Chondrocyte (in vitro differentiated cells): ENCODE measurements around the gene RNF40. TPM values are rescaled to one million over a fixed set of nuclear protein-coding genes. Genes with fewer than 3 reads are reported as not detected.

Experiments used
- DNase-seq: peaks from one replicate; pipeline ENCODE4 v3.0.0; 2021; ENCODE audit warnings: mixed read lengths, low spot score
- H3K27ac Mint-ChIP-seq: one replicate; pipeline ENCODE4 v1.8.0; 2021; ENCODE audit warnings: mild to moderate bottlenecking, moderate library complexity, mixed read lengths; ENCODE audit not compliant: unreplicated experiment
- H3K27me3 Mint-ChIP-seq: 2 replicates; pipeline ENCODE4 v1.8.0; 2021; ENCODE audit warnings: low read depth, mixed read lengths
- H3K36me3 Mint-ChIP-seq: 2 replicates; pipeline ENCODE4 v1.8.0; 2021; ENCODE audit warnings: low read depth, mixed read lengths
- H3K4me1 Mint-ChIP-seq: 2 replicates; pipeline ENCODE4 v1.8.0; 2021; ENCODE audit warnings: low read depth, mild to moderate bottlenecking, mixed read lengths
- H3K4me3 Mint-ChIP-seq: one replicate; pipeline ENCODE4 v1.8.0; 2021; ENCODE audit warnings: mild to moderate bottlenecking, moderate library complexity, mixed read lengths; ENCODE audit not compliant: unreplicated experiment
- H3K9me3 Mint-ChIP-seq: 2 replicates; pipeline ENCODE4 v1.8.0; 2021; ENCODE audit warnings: low read depth, mixed read lengths
- total RNA-seq: library from RNA; stranded (reverse); gene quantifications from 3 replicates; pipeline ENCODE4 v1.2.1, GENCODE V29; 2021
- TF ChIP-seq, protein P1 (sequence below): fragments of 200-600 bp; sonication (generic); IDR thresholded peaks from 2 replicates; pipeline ENCODE4 v1.5.0; 2021; ENCODE audit warnings: antibody characterized with exemption, mild to moderate bottlenecking, moderate library complexity

Gene RNF40
- total RNA-seq, 1 donor from 2014 or later, result 71.1 TPM

DNA sequence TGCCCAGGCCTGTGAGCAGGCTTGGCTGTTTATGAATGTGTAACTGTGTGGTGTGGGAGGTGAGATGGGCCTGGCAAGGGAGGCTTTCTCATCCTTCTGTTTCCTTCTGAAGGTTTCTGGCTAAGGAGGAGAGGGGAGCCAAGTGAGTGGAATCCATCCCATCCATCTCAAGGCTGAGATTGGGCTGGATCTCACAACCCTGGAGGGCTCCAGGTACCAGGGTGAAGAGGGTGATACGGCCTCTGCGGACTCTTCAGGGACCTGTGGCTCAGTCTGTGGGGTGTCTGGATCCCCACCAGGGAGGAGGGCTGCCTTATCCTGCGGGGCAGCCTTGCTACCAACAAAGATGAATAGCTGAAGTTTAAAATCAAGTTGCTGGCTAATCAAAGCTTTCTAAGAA lies 17.9 kb downstream of the RNF40 start:
- H3K9me3 Mint-ChIP-seq, result no peaks in the 10 kb centered on the region
- no peaks in the 10 kb centered on the region for H3K27me3 Mint-ChIP-seq
- peaks cover 13% of the 10 kb centered on the region for H3K36me3 Mint-ChIP-seq
- TF ChIP-seq, protein P1, sequence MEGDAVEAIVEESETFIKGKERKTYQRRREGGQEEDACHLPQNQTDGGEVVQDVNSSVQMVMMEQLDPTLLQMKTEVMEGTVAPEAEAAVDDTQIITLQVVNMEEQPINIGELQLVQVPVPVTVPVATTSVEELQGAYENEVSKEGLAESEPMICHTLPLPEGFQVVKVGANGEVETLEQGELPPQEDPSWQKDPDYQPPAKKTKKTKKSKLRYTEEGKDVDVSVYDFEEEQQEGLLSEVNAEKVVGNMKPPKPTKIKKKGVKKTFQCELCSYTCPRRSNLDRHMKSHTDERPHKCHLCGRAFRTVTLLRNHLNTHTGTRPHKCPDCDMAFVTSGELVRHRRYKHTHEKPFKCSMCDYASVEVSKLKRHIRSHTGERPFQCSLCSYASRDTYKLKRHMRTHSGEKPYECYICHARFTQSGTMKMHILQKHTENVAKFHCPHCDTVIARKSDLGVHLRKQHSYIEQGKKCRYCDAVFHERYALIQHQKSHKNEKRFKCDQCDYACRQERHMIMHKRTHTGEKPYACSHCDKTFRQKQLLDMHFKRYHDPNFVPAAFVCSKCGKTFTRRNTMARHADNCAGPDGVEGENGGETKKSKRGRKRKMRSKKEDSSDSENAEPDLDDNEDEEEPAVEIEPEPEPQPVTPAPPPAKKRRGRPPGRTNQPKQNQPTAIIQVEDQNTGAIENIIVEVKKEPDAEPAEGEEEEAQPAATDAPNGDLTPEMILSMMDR, result no peak
- no peak for DNase-seq
- no peak overlapping the region for H3K27ac Mint-ChIP-seq
- no peak overlapping the region for H3K4me3 Mint-ChIP-seq
- peaks cover 31% of the 10 kb centered on the region for H3K4me1 Mint-ChIP-seq

DNA sequence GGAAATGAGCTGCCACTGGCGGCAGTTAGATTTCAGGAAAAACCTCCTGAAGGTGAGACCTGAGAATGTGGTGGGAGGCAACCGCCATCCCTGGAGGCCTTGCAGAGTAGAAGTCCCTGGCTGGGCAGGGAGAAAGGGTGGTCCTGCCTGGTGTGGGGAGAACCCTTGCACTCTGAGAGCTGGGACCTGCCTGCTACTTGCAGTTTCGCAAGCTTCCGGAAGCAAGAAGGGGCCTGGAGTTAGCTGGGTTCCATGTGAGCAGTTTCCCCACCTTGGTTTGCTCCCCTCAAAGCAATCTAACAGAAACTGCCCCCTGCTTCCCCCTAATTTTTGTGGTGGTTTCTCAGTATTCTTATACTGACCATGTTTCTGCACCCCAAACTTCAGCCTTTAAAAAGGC lies 18.4 kb downstream of the RNF40 start:
- Mint-ChIP-seq H3K27me3 (no peaks in the 10 kb centered on the region), H3K36me3 (peaks cover 13% of the 10 kb centered on the region), H3K27ac (no peak overlapping the region), H3K9me3 (no peaks in the 10 kb centered on the region), H3K4me1 (peaks cover 33% of the 10 kb centered on the region), H3K4me3 (no peak overlapping the region)
- TF ChIP-seq, protein P1, result no peak
- DNase-seq, result no peak

DNA sequence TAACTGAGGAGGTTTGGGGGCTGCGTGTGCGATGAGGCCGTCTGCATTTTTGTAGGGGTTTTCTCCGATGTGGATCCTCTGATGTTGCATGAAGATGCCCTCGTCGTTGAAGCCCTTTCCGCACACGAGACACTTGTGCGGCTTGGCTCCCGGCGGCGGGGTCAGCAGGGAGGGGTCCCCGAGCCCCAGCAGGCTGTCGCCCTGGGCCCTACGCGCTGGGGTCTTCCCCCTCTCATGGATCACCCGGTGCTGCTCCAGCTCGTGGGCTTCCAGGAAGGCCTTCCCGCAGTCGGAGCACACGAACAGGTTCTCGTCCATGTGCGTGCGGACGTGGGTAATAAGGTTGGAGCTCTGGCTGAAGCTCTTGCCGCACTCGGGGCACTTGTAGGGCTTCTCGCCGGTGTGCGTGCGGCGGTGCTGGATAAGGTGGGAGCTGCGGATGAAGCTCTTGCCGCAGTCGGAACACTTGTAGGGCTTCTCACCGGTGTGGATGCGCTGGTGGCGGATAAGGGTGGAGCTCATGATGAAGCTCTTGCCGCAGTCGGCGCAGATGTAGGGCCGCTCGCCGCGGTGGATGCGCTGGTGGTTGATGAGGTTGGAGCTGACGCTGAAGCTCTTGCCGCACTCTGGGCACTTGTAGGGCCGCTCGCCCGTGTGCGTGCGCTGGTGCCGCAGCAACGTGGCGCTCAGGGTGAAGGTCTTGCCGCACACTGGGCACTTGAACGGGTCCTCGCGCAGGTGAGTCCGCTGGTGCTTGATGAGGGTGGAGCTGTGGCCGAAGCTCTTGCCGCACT lies 20.6 kb downstream of the RNF40 start:
- H3K4me3 Mint-ChIP-seq, result no peak overlapping the region

DNA sequence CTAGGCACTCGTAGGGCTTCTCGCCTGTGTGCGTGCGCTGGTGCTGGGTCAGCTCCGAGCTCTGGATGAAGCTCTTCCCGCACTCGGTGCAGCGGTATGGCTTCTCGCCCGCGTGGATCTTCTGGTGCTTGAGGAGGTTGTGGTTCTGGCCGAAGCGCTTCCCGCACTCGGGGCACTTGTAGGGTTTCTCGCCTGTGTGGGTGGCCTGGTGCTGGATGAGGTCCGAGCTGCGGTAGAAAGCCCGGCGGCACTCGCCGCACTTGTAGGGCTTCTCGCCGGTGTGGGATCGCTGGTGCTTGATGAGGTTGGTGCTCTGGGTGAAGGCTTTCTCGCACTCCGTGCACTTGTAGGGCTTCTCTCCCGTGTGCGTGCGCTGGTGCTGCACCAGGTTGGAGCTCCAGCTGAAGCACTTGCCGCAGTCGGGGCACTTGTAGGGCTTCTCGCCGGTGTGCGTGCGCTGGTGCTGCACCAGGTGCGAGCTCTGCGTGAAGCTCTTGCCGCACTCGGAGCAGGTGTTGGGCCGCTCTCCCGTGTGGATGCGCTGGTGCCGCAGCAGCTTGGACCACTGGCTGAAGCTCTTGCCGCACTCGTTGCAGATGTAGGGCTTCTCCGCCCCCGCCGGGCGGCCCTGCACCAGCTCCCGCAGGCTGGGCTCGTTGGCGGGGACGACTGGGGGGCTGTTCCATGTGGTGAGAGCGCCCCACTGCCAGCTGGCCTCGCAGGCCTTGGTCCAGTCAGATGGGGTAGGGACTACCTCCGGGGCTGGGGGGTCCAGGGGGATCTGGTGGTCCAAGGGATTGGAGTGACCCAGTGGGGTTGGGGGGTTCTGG lies 21.4 kb downstream of the RNF40 start:
- H3K4me3 Mint-ChIP-seq, result no peak overlapping the region
- H3K9me3 Mint-ChIP-seq, result no peaks in the 10 kb centered on the region
- H3K27me3 Mint-ChIP-seq, result no peaks in the 10 kb centered on the region
- no peak for DNase-seq
- TF ChIP-seq, protein P1, result no peak
- H3K4me1 Mint-ChIP-seq, result peaks cover 29% of the 10 kb centered on the region
- peak overlapping the region; percentile 45 for H3K27ac Mint-ChIP-seq
- peaks cover 13% of the 10 kb centered on the region for H3K36me3 Mint-ChIP-seq

More for the DNA sequence above, 20.6 kb downstream of the RNF40 start:
- Mint-ChIP-seq H3K27me3 (no peaks in the 10 kb centered on the region), H3K9me3 (no peaks in the 10 kb centered on the region), H3K36me3 (peaks cover 13% of the 10 kb centered on the region), H3K4me1 (peaks cover 28% of the 10 kb centered on the region), H3K27ac (no peak overlapping the region)
- TF ChIP-seq, protein P1, result no peak
- DNase-seq, result no peak

DNA sequence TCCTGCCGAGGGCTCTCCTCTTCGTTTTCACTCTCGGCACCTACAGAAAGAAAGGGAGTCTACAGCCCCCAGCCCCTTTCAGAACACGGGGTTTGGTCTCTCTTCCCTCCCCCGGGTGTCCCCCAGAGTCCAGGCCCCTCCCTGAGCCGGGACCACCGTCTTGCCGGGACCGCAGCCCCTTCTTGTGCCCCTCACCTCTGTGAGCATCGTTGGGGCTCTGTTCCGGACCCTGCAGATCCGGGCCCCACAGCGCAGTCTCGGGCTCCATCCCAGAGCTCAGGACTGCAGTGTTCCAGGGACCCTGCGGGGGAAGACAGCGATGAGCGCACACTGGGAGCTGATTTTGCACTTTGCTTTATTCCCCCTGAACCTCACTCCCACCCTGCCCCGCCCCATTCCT lies 22.1 kb downstream of the RNF40 start:
- H3K4me3 Mint-ChIP-seq, result no peak overlapping the region
- peaks cover 13% of the 10 kb centered on the region for H3K36me3 Mint-ChIP-seq
- H3K4me1 Mint-ChIP-seq, result peaks cover 23% of the 10 kb centered on the region
- DNase-seq, result no peak
- H3K27me3 Mint-ChIP-seq, result no peaks in the 10 kb centered on the region
- TF ChIP-seq, protein P1, result no peak
- no peak overlapping the region for H3K27ac Mint-ChIP-seq
- no peaks in the 10 kb centered on the region for H3K9me3 Mint-ChIP-seq
